BE2C (cell line): ENCODE results near the gene FBXO22.

Experiments used
- DNase-seq: peaks from one replicate; pipeline ENCODE4 v3.0.0-alpha.2; 2020
- H3K27me3 ChIP-seq: fragments of 250-450 bp; sonication (Bioruptor Pico); 2 replicates; pipeline ENCODE4 v1.5.1; 2020; ENCODE audit warnings: mild to moderate bottlenecking
- H3K36me3 ChIP-seq: fragments of 250-450 bp; sonication (Bioruptor Pico); 2 replicates; pipeline ENCODE4 v1.5.1; 2020; ENCODE audit warnings: mild to moderate bottlenecking
- H3K4me1 ChIP-seq: fragments of 250-450 bp; sonication (Bioruptor Pico); 2 replicates; pipeline ENCODE4 v1.5.1; 2020
- H3K4me3 ChIP-seq: 2 replicates; pipeline ENCODE4 v1.5.1; 2011; ENCODE audit warnings: low read depth, low read length
- H3K9me3 ChIP-seq: fragments of 250-450 bp; sonication (Bioruptor Pico); 2 replicates; pipeline ENCODE4 v1.5.1; 2020
- TF ChIP-seq, protein P1 (sequence below): IDR thresholded peaks from 2 replicates; pipeline ENCODE4 v1.5.1; 2012; ENCODE audit warnings: mild to moderate bottlenecking, low read depth, low read length

FBXO22 gene

DNA sequence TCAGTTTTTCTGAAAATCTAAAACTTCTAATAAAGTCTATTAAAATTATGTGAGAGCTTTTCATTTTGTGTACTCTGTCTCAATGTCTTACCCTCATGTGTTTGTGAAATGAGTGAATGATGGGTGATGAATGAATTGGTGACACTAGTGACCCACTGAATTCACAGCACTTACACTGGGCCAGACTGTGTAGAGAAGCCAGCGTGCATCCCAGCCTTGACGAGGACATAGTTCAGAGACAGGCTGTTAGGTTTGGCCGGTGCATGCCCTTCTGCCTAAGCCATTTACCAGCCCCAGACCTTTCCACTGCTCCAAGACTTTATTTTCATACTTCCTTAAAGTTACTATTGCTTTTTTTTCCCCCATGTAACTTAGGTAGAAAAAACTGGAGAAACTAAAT is 38.8 kb downstream of the FBXO22 start:
- Histone ChIP-seq H3K4me1 (no peaks in the 10 kb centered on the region), H3K9me3 (0 out of 2 replicates have a peak, but pooled peaks cover 4% of the 10 kb centered on the region), H3K27me3 (peaks cover 16% of the 10 kb centered on the region), H3K4me3 (no peak overlapping the region), H3K36me3 (no peaks in the 10 kb centered on the region)
- TF ChIP-seq, protein P1, sequence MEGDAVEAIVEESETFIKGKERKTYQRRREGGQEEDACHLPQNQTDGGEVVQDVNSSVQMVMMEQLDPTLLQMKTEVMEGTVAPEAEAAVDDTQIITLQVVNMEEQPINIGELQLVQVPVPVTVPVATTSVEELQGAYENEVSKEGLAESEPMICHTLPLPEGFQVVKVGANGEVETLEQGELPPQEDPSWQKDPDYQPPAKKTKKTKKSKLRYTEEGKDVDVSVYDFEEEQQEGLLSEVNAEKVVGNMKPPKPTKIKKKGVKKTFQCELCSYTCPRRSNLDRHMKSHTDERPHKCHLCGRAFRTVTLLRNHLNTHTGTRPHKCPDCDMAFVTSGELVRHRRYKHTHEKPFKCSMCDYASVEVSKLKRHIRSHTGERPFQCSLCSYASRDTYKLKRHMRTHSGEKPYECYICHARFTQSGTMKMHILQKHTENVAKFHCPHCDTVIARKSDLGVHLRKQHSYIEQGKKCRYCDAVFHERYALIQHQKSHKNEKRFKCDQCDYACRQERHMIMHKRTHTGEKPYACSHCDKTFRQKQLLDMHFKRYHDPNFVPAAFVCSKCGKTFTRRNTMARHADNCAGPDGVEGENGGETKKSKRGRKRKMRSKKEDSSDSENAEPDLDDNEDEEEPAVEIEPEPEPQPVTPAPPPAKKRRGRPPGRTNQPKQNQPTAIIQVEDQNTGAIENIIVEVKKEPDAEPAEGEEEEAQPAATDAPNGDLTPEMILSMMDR: no peak
- no peak for DNase-seq

DNA sequence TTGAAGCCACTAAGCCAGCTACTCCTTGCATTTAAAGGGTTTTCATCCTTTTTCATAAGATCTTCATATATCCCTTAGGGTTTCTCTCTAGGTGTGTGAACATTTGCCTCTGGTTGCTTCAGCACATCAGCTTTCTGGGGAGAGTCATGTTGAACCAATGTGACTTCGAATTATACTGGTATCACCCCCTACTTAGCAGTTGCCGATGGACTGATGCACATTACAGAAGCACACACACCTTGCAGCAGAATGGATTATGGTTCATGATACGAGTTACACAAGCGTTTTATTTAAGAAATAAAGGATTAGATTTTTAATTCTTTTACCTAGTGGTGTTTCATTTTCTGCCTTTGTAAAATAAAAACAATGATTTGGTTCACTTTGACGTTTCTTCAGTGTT is 39.6 kb downstream of the FBXO22 start:
- H3K9me3 ChIP-seq: 0 out of 2 replicates have a peak, but pooled peaks cover 4% of the 10 kb centered on the region
- no peak for DNase-seq
- no peaks in the 10 kb centered on the region for H3K4me1 ChIP-seq
- no peak overlapping the region for H3K4me3 ChIP-seq
- TF ChIP-seq, protein P1: no peak
- no peaks in the 10 kb centered on the region for H3K36me3 ChIP-seq
- H3K27me3 ChIP-seq: peaks cover 16% of the 10 kb centered on the region

DNA sequence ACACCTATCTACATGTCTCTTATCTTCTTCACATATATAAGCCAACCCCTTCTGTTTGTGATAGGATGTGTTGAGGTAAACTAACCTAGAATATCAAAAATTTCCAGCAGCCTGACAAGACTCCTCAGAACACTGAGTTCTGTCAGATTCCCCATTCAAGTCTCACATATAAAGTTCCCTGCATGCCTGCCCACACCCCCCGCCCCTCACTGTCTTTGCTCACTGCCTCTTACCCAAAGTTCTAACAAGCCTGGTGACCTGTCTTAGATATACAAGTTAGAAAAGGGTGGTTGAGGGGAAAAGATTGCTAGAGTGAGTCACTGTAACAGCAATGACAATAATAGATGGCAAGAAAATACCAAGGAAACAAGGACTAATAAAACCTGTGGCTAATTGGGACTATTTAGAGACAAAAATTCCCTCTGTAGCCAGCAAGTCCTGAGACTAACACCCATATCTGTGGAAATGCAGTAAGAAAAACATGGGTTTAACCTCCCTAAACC is 40.1 kb downstream of the FBXO22 start:
- TF ChIP-seq, protein P1: no peak
- Histone ChIP-seq H3K4me1 (no peaks in the 10 kb centered on the region), H3K9me3 (0 out of 2 replicates have a peak, but pooled peaks cover 4% of the 10 kb centered on the region), H3K27me3 (peaks cover 16% of the 10 kb centered on the region), H3K4me3 (no peak overlapping the region), H3K36me3 (no peaks in the 10 kb centered on the region)
- no peak for DNase-seq

DNA sequence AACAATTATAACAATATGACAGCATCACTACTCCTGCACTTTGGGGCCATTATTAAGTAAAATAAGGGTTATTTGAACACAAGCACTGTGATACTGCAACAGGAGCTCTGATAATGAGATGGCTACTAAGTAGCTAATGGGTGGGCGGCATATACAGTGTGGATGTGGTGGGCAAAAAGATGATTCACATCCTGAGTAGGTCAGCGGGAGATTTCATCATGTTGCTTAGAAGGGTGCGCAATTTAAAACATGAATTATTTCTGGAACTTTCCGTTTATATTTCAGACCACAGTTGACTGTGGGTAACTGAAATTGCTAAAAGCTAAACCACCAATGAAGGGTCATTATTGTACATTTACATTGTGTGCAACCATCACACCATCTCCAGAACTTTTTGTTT is 42.3 kb downstream of the FBXO22 start:
- no peaks in the 10 kb centered on the region for H3K36me3 ChIP-seq
- 0 out of 2 replicates have a peak, but pooled peaks cover 3% of the 10 kb centered on the region for H3K9me3 ChIP-seq
- H3K4me1 ChIP-seq: no peaks in the 10 kb centered on the region
- no peak for DNase-seq
- peaks cover 16% of the 10 kb centered on the region for H3K27me3 ChIP-seq
- TF ChIP-seq, protein P1: no peak
- H3K4me3 ChIP-seq: no peak overlapping the region

DNA sequence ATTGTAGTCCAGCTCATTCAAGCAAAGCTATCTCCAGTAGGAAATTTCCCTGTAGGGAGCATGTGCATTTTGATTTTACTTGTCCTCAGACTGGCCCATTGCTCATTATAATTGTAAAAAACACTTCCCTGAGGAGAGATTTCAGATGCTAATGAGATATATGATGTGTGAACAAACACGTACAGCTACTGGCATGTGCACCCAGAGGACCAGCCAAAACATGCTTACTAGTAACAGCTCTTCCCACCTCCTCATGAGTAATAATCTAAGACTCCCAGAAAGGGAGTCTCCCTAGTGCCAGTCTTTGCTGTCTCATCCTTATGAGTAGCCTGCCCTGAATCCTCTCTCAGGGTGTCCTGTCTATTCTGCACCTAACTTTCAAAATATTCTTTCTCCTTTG is 43.4 kb downstream of the FBXO22 start:
- Histone ChIP-seq H3K9me3 (no peaks in the 10 kb centered on the region), H3K4me1 (no peaks in the 10 kb centered on the region), H3K4me3 (no peak overlapping the region), H3K36me3 (no peaks in the 10 kb centered on the region), H3K27me3 (peaks cover 16% of the 10 kb centered on the region)
- TF ChIP-seq, protein P1: no peak
- DNase-seq: no peak

DNA sequence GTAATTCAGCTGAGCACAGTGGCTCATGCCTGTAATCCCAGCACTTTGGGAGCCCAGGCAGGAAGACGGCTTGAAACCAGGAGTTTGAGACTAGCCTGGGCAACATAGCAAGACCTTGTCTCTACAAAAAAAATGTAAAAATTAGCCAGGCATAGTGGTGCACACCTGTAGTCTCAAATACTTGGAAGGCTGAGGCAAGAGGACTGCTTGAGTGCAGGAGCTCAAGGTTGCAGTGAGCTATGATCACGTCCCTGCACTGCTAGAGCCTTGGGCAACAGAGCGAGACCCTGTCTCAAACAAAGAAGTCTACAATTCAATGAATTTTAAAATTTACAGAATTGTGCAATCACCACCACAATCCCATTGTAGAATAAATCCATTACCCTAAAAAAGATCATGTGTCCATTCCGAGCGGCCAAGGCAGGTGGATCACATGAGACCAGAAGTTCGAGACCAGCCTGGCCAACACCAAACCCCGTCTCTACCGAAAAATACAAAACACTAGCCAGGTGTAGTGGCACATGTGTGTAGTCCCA is 45.2 kb downstream of the FBXO22 start:
- no peak overlapping the region for H3K4me3 ChIP-seq
- no peaks in the 10 kb centered on the region for H3K9me3 ChIP-seq
- no peaks in the 10 kb centered on the region for H3K36me3 ChIP-seq
- TF ChIP-seq, protein P1: no peak
- no peaks in the 10 kb centered on the region for H3K4me1 ChIP-seq
- H3K27me3 ChIP-seq: peaks cover 22% of the 10 kb centered on the region
- no peak for DNase-seq
